Coronary artery (tissue), 2 donors: ENCODE data around the gene CENPW.

Experiments used
- DNase-seq: peaks from one replicate; pipeline ENCODE4 v3.0.0-alpha.2; 2017; ENCODE audit warnings: low spot score
- H3K27ac ChIP-seq, 2 donors: fragments of 200-600 bp; sonication (generic); one replicate each; pipeline ENCODE4 v1.5.1; 2016 to 2019
- H3K4me3 ChIP-seq: fragments of 200-600 bp; sonication (generic); 2 replicates; pipeline ENCODE4 v1.5.1; 2016; ENCODE audit warnings: mild to moderate bottlenecking, moderate library complexity
- CTCF ChIP-seq: fragments of 200-600 bp; sonication (generic); IDR thresholded peaks from one replicate; pipeline ENCODE4 v1.5.1; 2019; ENCODE audit warnings: antibody characterized with exemption

CENPW gene

GRCh38 chr6:126312013-126312665 lies 27.8 kb upstream of the CENPW start:
- Histone ChIP-seq H3K4me3 (no peak overlapping the region), H3K27ac (no peak overlapping the region)
- DNase-seq: no peak
- TF ChIP-seq CTCF: no peak

- TF ChIP-seq CTCF: no peak
- Histone ChIP-seq H3K27ac (no peak overlapping the region), H3K4me3 (no peak overlapping the region)
- DNase-seq: no peak
These were observed 26.0 kb upstream of the CENPW start for GRCh38 chr6:126313941-126314340.

GRCh38 chr6:126318797-126319196 lies 21.1 kb upstream of the CENPW start:
- Histone ChIP-seq H3K4me3 (no peak overlapping the region), H3K27ac (no peak overlapping the region)
- DNase-seq: no peak
- TF ChIP-seq CTCF: no peak

GRCh38 chr6:126333729-126334128 lies 6.2 kb upstream of the CENPW start:
- no peak for DNase-seq
- Histone ChIP-seq H3K4me3 (no peak overlapping the region), H3K27ac (no peak overlapping the region)
- TF ChIP-seq CTCF: no peak

GRCh38 chr6:126335210-126335609 lies 4.7 kb upstream of the CENPW start:
- no peak overlapping the region for H3K4me3 ChIP-seq
- H3K27ac ChIP-seq: no peak overlapping the region
- DNase-seq: no peak
- TF ChIP-seq CTCF: no peak

- Histone ChIP-seq H3K27ac (no peak overlapping the region), H3K4me3 (no peak overlapping the region)
- no peak for TF ChIP-seq CTCF
- no peak for DNase-seq
These were observed 2.6 kb upstream of the CENPW start for GRCh38 chr6:126337323-126337722.

GRCh38 chr6:126341126-126341525 lies 1.2 kb downstream of the CENPW start:
- H3K27ac ChIP-seq: no peak overlapping the region
- no peak overlapping the region for H3K4me3 ChIP-seq
- DNase-seq: no peak
- no peak for TF ChIP-seq CTCF
